ENCODE data around the gene SORBS1.

The SORBS1 gene

DNA sequence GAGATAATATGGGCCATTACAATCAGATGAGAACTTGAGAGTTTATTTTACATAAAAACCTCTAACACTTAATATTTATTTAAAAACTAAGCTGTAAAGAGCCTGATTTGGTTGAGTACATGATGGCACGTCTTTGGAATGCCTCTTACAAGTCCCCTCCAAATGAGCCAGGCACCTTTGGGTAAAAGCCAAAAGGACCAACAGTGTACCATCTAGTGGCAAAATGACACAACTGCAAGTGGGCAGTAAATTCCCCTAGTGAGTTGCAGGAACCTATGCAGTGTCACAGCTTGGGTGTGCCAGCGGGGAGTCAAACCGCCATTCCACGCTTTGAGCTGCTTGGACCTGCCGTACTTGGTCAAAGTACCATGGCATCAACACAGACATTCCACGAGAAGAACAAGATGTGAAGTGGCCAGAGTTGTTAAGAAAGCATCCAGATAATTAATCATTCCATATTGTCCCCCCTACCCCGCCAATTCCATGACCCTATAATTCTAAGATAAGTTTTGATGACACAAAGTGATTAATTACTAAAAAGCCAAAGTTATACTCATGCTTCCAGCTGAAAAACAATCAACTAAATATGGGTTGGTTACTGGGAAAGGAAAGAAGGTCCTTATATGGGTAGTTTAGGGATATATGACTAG is 115.2 kb downstream of the SORBS1 start:
- Histone ChIP-seq H3K36me3 (ENCODE audit: control insufficient read depth, insufficient read depth, low read length) (no peaks in the 10 kb centered on the region), H3K9me3 (ENCODE audit: control insufficient read depth, low read length) (no peaks in the 10 kb centered on the region), H3K4me3 (ENCODE audit: extremely low read depth, insufficient read depth, low read length, poor library complexity, severe bottlenecking) (no peak overlapping the region), H3K4me1 (ENCODE audit: control insufficient read depth, insufficient read depth, low read length, poor library complexity, severe bottlenecking) (peaks cover 8% of the 10 kb centered on the region), H3K27ac (ENCODE audit: low read depth, low read length, severe bottlenecking) (no peak overlapping the region)
- WGBS, 2 experiments (ENCODE audit: insufficient coverage in 2 of 2), result 44 to 48% methylated on average over 5 of the region's 7 CpGs

DNA sequence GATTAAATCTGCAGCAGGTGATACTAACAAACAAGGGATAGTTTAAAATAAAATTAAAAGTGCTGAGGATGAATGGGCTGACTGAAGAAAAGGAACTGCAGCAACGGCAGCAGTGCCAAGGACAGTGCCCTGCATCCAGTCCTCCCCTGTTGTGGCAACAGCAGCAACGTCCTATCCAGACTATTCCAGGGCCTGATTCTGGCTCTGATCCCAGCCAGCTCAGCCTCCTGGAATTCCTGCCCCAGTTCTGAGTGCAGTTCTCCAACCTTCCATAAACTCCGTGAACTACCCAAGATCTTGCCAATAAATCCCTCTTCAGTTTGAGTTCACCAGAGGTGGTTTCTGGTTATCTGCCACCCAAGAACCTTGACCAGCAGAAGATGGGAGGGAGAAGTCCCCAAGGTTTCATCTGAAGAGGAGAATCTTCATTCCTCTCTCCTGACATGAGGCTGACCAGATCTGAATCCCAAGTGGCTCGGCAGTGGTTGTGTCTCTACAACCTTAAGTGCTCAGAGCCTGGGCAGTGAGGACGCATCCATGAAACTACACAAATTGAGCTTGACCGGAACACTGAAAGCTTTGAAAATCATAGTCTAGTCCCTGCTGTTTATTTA is 115.8 kb downstream of the SORBS1 start:
- H3K4me1 ChIP-seq (ENCODE audit: control insufficient read depth, insufficient read depth, low read length, poor library complexity, severe bottlenecking), result peaks cover 6% of the 10 kb centered on the region
- 89 to 100% methylated on average over 4 to 6 of the region's 6 CpGs for WGBS, 2 experiments (ENCODE audit: insufficient coverage in 2 of 2)
- H3K36me3 ChIP-seq (ENCODE audit: control insufficient read depth, insufficient read depth, low read length), result no peaks in the 10 kb centered on the region
- H3K4me3 ChIP-seq (ENCODE audit: extremely low read depth, insufficient read depth, low read length, poor library complexity, severe bottlenecking), result no peak overlapping the region
- H3K9me3 ChIP-seq (ENCODE audit: control insufficient read depth, low read length), result no peaks in the 10 kb centered on the region
- H3K27ac ChIP-seq (ENCODE audit: low read depth, low read length, severe bottlenecking), result no peak overlapping the region

DNA sequence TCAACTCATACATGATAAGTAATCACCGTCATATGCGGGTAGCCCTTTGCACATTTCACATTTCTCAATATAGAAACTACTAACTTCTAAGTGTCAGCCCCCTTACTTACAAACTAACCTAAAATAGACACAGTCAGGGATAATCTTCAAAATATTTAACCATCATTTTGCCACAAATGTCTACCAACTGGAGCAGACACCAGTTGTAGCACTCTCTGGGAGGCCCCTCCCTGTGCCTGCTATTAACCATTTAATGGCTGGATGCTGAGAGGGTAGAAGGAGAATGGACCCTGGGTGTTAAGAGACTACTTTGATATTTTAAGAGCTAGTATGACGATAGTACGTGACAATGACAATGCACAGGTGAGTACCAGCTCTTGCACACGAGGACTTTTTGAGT is 116.4 kb downstream of the SORBS1 start:
- Histone ChIP-seq H3K9me3 (ENCODE audit: control insufficient read depth, low read length) (no peaks in the 10 kb centered on the region), H3K4me1 (ENCODE audit: control insufficient read depth, insufficient read depth, low read length, poor library complexity, severe bottlenecking) (peaks cover 6% of the 10 kb centered on the region), H3K27ac (ENCODE audit: low read depth, low read length, severe bottlenecking) (no peak overlapping the region), H3K36me3 (ENCODE audit: control insufficient read depth, insufficient read depth, low read length) (no peaks in the 10 kb centered on the region), H3K4me3 (ENCODE audit: extremely low read depth, insufficient read depth, low read length, poor library complexity, severe bottlenecking) (no peak overlapping the region)
- 94 to 96% methylated on average over 5 of the region's 5 CpGs for WGBS, 2 experiments (ENCODE audit: insufficient coverage in 2 of 2)

DNA sequence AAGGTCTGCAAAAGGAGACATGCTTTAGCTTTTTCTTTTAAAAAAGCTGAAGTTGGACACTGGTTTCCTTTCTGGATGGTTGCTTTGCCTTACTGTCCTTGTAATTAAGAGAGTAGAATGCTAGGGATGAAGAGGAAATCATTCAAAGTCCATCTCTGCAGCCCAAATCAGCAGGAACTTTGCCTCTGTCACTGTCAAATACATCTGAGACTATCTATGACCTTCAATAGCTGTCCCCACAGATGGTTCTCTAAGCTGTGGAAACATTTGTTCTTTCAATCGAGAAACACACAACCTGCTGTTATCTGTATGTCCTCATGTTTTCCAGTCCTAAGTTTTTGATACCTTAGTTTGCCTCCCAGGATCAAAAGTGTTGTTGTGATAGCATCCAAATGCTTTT is 117.5 kb downstream of the SORBS1 start:
- no CpG with 5 or more reads among the region's 1 CpG for WGBS, 2 experiments (ENCODE audit: insufficient coverage in 2 of 2)
- no peak overlapping the region for H3K27ac ChIP-seq (ENCODE audit: low read depth, low read length, severe bottlenecking)
- no peaks in the 10 kb centered on the region for H3K9me3 ChIP-seq (ENCODE audit: control insufficient read depth, low read length)

DNA sequence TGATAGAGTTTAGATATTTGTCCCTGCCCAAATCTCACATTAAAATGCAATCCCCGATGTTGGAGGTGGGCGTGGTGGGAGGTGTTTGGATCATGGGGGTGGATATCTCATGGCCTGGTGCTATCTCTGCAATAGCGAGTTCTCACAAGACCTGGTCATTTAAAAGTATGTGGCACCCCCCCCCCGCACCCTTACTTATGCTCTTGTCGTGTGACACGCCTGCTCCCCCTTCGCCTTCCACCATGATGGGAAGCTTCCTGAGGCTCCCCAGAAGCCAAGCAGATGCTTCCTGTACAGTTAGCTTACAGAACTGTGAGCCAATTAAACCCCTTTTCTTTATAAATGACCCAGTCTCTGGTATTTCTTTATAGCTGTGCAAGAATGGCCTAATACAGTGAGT is 118.8 kb downstream of the SORBS1 start:
- Histone ChIP-seq H3K9me3 (ENCODE audit: control insufficient read depth, low read length) (no peaks in the 10 kb centered on the region), H3K36me3 (ENCODE audit: control insufficient read depth, insufficient read depth, low read length) (no peaks in the 10 kb centered on the region), H3K4me1 (ENCODE audit: control insufficient read depth, insufficient read depth, low read length, poor library complexity, severe bottlenecking) (peaks cover 6% of the 10 kb centered on the region), H3K27ac (ENCODE audit: low read depth, low read length, severe bottlenecking) (no peak overlapping the region), H3K4me3 (ENCODE audit: extremely low read depth, insufficient read depth, low read length, poor library complexity, severe bottlenecking) (no peak overlapping the region)
- 83 to 93% methylated on average over 1 to 5 of the region's 7 CpGs for WGBS, 2 experiments (ENCODE audit: insufficient coverage in 2 of 2)

More for the DNA sequence above, 117.5 kb downstream of the SORBS1 start:
- H3K4me1 ChIP-seq (ENCODE audit: control insufficient read depth, insufficient read depth, low read length, poor library complexity, severe bottlenecking), result peaks cover 6% of the 10 kb centered on the region
- no peak overlapping the region for H3K4me3 ChIP-seq (ENCODE audit: extremely low read depth, insufficient read depth, low read length, poor library complexity, severe bottlenecking)
- no peaks in the 10 kb centered on the region for H3K36me3 ChIP-seq (ENCODE audit: control insufficient read depth, insufficient read depth, low read length)

DNA sequence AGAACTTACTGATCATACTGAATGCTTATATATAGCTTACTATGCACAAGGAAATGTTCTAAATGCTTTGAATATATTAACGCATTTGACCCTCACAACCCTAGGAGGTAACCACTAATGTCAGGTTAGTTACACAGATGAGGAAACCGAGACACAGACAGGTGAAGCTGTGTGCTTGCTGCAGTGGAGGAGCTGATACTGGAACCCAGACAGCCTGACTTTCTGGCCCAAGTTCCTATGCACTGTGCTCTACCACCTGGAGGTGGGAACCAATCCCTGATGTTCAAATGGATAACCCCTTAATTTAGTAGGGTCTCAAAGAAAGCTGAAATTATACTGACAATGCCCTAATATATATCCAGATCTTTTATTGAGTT is 119.6 kb downstream of the SORBS1 start:
- Histone ChIP-seq H3K4me1 (ENCODE audit: control insufficient read depth, insufficient read depth, low read length, poor library complexity, severe bottlenecking) (peaks cover 6% of the 10 kb centered on the region), H3K4me3 (ENCODE audit: extremely low read depth, insufficient read depth, low read length, poor library complexity, severe bottlenecking) (no peak overlapping the region), H3K27ac (ENCODE audit: low read depth, low read length, severe bottlenecking) (no peak overlapping the region), H3K36me3 (ENCODE audit: control insufficient read depth, insufficient read depth, low read length) (no peaks in the 10 kb centered on the region), H3K9me3 (ENCODE audit: control insufficient read depth, low read length) (no peaks in the 10 kb centered on the region)
- WGBS, 2 experiments (ENCODE audit: insufficient coverage in 2 of 2), result 75 to 100% methylated on average over 1 of the region's 2 CpGs

DNA sequence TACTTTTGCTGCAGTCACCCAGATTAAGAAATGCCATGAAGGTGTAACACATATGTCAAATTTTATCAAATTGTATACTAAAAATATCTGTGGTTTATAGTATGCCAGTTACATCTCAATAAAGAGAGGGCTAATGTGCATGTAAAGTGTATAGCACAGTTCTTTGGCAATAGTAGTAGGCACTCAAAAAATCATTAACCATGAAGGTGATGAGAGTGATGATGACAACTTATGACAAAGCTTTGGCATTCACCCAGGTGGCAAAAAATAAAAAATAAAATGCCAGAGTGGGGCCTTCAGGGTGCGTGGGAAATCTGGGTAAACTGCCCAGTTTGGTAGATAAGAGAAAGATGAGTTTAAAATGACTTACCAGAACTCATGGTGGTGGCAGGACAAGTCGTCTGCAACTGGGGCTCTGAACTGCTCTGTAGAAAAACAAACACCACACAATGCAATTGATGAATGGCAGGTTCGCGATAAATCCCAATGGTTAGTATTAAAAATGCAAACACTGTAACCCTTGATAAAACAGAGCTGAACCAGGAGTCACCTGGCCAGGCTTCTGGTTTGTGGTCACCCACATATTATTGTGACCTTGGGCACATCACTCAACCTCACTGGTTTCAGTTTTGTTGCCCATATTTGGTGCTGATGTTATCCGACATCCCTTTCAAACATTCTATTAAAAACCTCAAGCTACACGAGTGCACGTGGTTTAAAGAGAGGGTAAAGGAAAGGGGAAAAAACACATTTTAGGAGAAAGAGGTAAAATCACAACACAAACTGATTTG is 120.2 kb downstream of the SORBS1 start:
- Histone ChIP-seq H3K36me3 (ENCODE audit: control insufficient read depth, insufficient read depth, low read length) (no peaks in the 10 kb centered on the region), H3K27ac (ENCODE audit: low read depth, low read length, severe bottlenecking) (no peak overlapping the region), H3K4me1 (ENCODE audit: control insufficient read depth, insufficient read depth, low read length, poor library complexity, severe bottlenecking) (peaks cover 6% of the 10 kb centered on the region), H3K4me3 (ENCODE audit: extremely low read depth, insufficient read depth, low read length, poor library complexity, severe bottlenecking) (no peak overlapping the region), H3K9me3 (ENCODE audit: control insufficient read depth, low read length) (no peaks in the 10 kb centered on the region)
- 87 to 94% methylated on average over 4 of the region's 7 CpGs for WGBS, 2 experiments (ENCODE audit: insufficient coverage in 2 of 2)

DNA sequence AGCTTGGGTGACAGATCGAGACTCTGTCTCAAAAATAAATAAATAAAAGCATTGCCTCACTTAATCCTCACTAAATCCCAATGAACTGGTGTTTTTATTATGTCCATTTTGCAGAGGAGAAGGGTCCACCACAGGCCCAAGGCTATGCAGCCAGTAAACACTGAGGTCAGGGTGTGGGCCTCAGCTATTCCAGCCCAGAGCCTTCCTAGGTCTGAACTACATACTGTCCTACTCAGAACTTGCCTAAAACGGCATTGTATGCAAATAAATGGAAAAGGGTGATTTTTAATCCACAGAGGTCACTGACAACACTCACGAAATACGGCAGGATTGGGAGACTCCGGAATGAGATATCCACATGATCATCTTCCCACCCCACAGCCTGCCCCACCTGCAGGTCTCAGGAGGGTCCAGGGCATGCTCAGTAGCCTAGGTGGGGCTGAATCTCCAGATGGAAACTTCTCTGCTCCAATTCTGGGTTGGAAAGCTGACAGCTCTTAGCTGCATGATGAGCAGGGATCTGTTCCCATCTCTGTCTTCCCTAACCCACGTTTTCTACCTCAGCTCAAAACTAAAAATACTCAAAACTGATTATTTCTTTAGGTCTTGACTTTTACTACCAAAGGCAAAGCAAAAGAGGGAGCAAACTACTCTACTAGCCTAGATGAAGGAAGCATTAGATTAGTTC is 121.0 kb downstream of the SORBS1 start:
- 96 to 100% methylated on average over 1 to 3 of the region's 6 CpGs for WGBS, 2 experiments (ENCODE audit: insufficient coverage in 2 of 2)

DNA sequence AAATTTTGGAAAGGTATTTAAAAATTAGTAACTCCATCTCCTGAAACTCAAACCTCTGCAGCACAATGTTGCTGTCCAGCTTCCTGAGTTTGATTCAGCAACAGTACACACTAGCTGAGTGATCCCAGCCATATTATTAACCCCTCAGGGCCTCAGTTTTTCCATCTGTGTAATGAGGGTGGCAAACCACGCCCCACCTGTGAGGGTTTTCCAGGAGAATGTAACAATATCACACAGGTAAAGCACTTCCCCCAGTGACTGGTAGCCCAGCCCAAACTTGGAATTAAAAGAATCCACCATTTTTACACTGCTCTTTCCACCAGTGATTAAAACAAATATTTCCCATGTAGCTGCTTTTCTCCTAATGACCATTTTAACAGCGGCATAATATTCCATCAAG is 122.4 kb downstream of the SORBS1 start:
- no CpG with 5 or more reads among the region's 2 CpGs for WGBS, 2 experiments (ENCODE audit: insufficient coverage in 2 of 2)
- H3K36me3 ChIP-seq (ENCODE audit: control insufficient read depth, insufficient read depth, low read length), result no peaks in the 10 kb centered on the region
- no peaks in the 10 kb centered on the region for H3K9me3 ChIP-seq (ENCODE audit: control insufficient read depth, low read length)

More for the DNA sequence above, 121.0 kb downstream of the SORBS1 start:
- Histone ChIP-seq H3K27ac (ENCODE audit: low read depth, low read length, severe bottlenecking) (no peak overlapping the region), H3K4me1 (ENCODE audit: control insufficient read depth, insufficient read depth, low read length, poor library complexity, severe bottlenecking) (peaks cover 1% of the 10 kb centered on the region), H3K4me3 (ENCODE audit: extremely low read depth, insufficient read depth, low read length, poor library complexity, severe bottlenecking) (no peak overlapping the region), H3K36me3 (ENCODE audit: control insufficient read depth, insufficient read depth, low read length) (no peaks in the 10 kb centered on the region), H3K9me3 (ENCODE audit: control insufficient read depth, low read length) (no peaks in the 10 kb centered on the region)

DNA sequence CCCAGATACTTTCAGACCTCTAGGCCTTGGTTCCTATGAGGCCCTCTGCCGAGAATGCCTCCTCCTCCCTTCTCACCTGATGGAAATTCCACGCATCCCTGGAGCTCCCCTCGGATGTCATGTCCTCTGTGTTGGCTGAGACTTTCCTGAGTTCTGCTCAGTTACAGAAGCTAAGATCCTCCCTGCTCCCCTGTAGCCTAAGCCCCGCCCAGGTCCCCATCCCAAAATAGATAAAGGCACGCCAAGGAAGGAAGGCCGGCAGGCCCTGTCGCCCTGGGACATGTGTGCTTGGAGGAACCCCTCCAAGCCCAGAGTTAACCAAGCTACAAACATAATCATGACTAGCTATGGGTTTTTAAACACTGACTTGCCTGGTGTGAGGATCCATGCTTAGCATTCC is 123.5 kb downstream of the SORBS1 start:
- Histone ChIP-seq H3K27ac (ENCODE audit: low read depth, low read length, severe bottlenecking) (no peak overlapping the region), H3K36me3 (ENCODE audit: control insufficient read depth, insufficient read depth, low read length) (no peaks in the 10 kb centered on the region), H3K4me1 (ENCODE audit: control insufficient read depth, insufficient read depth, low read length, poor library complexity, severe bottlenecking) (no peaks in the 10 kb centered on the region), H3K9me3 (ENCODE audit: control insufficient read depth, low read length) (no peaks in the 10 kb centered on the region), H3K4me3 (ENCODE audit: extremely low read depth, insufficient read depth, low read length, poor library complexity, severe bottlenecking) (no peak overlapping the region)
- WGBS, 2 experiments (ENCODE audit: insufficient coverage in 2 of 2), result 84 to 93% methylated on average over 2 to 7 of the region's 7 CpGs

More for the DNA sequence above, 122.4 kb downstream of the SORBS1 start:
- Histone ChIP-seq H3K4me1 (ENCODE audit: control insufficient read depth, insufficient read depth, low read length, poor library complexity, severe bottlenecking) (no peaks in the 10 kb centered on the region), H3K27ac (ENCODE audit: low read depth, low read length, severe bottlenecking) (no peak overlapping the region), H3K4me3 (ENCODE audit: extremely low read depth, insufficient read depth, low read length, poor library complexity, severe bottlenecking) (no peak overlapping the region)
